Suprapubic skin (tissue), 4 donors: ENCODE measurements around the gene SLC2A10.

Source experiments
- POLR2A ChIP-seq, 2 donors: fragments of 450-650 bp; IDR thresholded peaks; one replicate each; pipeline ENCODE4 v1.6.1; 2017; ENCODE audit warnings: antibody characterized with exemption in 2 of 2, mild to moderate bottlenecking in 2 of 2, moderate library complexity in 2 of 2
- POLR2AphosphoS5 ChIP-seq, 3 donors: sonication (generic); formaldehyde crosslinking; IDR thresholded peaks; one replicate each; pipeline ENCODE4 v1.6.1; 2017; ENCODE audit warnings: antibody characterized with exemption in 3 of 3
- TF ChIP-seq, protein P1 (sequence below), 2 donors: fragments of 200-600 bp in 1 of 2; fragments of 450-650 bp in 1 of 2; sonication (generic) in 1 of 2; IDR thresholded peaks; one replicate each; pipeline ENCODE4 v1.5.1; 2016 to 2019; ENCODE audit warnings: antibody characterized with exemption in 2 of 2, mild to moderate bottlenecking in 1 of 2, moderate library complexity in 1 of 2

DNA sequence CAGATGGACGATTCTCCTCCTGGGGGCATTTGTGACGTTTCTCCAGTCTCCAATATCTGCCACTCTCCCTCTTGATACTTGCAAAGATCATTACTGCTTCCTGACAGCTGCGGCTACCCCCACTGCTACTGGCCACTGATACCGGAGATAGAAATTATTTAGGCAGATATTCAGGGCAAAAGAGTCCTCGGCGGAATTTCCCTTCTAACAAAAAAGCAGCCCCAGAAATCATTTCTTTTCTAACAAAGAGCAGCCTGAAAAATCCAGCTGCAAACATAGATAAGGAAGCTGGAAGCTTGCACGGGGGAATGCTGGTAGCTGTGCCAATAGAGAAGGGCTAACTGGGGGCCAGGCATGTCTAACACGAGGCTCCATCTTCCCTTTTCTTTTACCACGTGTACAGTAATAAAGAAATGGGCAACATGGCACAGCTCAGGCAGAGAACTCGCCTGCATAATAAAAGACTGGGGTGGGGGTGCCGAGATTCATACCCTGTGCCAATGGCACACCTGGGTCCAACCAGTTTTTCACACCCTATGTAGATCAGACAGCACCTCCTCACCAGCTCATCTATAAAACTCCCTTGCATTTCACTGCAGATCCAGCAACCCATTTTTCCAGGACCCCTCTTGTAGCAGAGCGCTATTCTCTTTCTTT, 26.3 kb upstream of the SLC2A10 start:
- TF ChIP-seq POLR2A (IDR thresholded peaks at IDR 0.05) (no peak), POLR2AphosphoS5 (IDR thresholded peaks at IDR 0.05) (no peak)
- TF ChIP-seq, protein P1, sequence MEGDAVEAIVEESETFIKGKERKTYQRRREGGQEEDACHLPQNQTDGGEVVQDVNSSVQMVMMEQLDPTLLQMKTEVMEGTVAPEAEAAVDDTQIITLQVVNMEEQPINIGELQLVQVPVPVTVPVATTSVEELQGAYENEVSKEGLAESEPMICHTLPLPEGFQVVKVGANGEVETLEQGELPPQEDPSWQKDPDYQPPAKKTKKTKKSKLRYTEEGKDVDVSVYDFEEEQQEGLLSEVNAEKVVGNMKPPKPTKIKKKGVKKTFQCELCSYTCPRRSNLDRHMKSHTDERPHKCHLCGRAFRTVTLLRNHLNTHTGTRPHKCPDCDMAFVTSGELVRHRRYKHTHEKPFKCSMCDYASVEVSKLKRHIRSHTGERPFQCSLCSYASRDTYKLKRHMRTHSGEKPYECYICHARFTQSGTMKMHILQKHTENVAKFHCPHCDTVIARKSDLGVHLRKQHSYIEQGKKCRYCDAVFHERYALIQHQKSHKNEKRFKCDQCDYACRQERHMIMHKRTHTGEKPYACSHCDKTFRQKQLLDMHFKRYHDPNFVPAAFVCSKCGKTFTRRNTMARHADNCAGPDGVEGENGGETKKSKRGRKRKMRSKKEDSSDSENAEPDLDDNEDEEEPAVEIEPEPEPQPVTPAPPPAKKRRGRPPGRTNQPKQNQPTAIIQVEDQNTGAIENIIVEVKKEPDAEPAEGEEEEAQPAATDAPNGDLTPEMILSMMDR (IDR thresholded peaks at IDR 0.05) = no peak
